ENCODE data around the gene MLKL.

The MLKL gene

DNA sequence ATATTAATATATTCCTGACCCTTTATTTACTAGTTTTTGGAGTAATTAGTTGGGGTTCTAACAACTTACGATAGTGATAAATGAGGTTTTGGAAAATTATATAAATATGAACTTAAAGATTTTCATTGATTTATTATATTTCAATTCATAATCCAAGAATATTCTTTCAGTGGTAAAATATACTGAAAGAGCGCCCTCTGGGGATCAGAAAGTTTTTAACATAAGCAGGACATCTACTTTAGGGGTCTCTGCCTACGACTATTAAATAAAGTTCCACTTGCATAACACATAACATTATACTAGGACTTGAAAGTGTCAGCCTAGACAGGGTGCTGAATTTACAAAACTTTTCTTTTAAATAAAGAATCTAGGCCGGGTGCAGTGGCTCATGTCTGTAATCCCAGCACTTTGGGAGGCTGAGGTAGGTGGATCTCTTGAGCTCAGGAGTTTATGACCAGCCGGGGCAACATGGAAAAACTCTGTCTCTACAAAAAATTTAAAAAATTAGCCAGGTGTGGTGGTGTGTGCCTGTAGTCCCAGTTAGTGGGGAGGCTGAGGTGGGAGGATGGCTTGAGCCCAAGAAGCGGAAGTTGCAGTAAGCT is 49.6 kb downstream of the MLKL start:
- DNase-seq (ENCODE audit: low spot score), result no peak

DNA sequence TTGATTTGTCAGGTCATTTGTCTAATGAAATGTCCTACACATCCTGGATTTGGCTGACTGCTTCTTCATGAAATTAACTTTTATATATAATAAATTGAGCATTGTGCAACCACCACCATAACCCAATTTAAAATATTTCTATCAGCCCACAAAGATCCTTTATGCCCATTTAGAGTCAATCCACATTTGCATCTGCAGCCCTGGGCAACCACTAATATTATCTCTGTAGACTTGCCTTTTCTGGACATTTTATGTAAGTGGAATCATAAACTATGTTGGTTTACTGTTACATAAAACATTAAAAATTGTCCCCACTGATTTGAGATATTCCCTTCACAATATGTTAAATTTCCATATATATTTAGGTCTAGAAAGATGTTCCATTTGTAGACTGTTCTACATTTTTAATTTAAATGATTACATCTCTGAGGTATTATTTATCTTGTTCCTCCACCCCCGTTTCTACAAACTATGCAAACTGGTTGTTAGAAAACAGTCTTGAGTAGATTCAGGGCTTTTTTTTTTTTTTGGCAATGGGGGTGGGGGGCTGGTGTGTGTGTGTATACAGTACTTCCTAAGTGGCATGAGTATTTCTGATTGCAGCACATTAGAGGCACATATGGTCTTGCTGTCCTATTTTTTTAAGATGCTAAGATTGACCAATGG is 50.7 kb downstream of the MLKL start:
- no peak for DNase-seq (ENCODE audit: low spot score)

DNA sequence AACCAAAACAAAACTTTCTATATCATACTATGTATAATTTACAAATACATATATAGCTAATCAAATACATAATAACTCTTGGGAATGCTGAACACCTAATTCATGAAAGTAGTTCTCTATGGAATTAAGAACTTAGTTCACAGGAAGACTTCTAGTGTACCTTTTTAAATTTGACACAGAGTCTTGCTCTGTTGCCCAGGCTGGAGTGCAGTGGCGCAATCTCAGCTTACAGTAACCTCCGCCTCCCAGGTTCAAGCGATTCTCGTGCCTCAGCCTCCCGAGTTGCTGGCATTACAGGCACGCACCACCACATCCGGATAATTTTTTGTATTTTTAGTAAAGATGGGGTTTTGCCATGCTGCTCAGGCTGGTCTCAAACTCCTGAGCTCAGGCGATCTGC is 58.7 kb downstream of the MLKL start:
- no peak for DNase-seq (ENCODE audit: low spot score)

DNA sequence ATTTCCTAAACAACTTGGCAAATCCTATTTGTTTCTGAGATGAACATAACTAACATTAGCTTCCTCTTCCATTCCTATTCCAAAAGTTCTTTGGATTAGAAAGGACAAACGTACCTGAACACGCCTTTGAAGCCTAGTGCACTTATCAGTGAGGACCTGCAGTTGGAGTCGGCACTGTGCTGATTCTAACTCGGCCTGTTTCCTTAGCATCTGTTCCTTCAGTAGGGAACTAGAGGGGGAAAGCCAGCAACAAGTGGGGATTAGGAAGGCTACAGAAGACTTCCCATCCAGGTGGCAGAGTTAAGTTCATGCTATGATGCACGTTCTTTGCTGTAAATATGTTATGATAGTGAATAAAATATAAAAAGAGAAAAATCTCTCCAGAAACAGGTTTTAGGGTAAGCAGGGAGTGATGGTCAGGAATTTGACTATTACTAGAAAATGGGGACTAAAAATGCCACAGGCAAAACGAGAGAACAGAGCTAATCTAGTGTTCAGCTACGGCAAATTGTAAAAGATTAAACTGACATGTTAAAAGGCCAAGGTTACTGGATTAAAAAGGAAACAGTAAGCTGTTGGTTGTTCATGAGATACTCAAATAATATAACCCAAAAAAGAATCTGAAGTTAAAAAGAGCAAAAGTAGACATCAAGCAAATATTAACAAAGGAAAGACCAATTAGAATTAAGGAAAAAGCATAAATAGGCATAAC is 62.8 kb downstream of the MLKL start:
- DNase-seq (ENCODE audit: low spot score), result no peak

DNA sequence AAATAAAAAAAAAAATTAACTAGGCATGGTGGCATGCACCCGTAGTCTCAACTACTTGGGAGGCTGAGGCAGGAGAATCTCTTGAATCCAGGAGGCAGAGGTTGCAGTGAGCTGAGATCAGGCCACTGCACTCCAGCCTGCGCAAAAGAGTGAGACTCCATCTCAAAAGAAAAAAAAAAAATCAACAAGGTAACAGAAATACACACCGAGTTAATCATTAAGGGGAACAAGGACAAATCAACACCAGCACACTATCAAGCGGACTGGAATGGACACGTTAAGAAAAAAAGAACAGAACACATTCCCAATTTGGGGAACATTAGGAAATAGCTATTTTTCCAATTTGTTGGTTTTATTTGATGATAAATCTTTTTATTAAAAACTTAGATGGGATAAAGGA is 65.4 kb downstream of the MLKL start:
- no peak for DNase-seq (ENCODE audit: low spot score)

DNA sequence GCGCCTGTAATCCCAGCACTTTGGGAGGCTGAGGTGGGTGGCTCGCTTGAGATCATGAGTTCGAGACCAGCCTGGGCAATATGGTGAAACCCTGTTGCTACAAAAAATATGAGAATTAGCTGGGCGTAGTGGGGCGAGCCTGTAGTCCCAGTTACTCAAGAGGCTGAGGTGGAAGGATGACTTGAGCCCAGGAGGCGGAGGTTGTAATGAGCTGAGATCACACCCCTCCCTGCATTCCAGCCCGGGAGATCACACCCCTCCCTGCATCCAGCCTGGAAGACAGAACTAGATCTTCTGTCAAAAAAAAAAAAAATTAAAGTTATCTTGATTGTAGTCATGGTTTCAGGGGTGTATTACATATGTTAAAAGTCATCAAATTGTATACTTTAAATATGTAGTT is 67.0 kb downstream of the MLKL start:
- DNase-seq (ENCODE audit: low spot score), result no peak

DNA sequence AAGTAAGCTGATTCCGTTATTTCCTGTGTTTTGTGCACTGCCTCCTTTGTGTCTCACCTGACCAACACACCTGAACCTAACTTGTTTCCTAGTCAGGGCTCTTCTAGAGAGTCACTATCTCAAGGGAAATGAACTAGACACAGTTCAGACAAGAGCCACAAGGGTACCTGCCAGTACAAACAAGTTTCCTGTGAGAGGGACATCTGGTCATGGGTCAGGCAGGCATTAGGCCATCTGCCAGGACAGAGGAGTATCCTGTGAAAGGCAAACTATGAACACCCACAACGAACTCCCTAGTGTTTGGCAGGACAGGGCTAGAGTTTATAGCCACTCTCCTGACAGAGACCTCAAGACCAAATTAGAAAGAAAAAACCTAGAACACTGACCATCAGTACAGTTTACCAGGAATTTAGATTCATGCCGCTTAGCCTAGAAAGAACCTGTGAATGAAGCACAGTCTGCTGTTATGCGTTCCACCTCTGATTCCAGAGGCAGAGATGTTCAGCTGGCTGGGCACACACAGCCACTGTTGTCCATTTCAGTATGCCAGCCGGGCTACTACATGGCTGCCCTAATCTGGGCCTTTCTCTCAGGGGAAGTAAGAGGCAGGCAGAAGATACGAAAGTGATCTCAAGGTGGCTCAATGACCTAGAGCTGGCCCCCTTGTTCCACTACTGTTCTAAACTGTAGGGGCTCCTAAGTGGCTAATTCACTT is 73.0 kb downstream of the MLKL start:
- DNase-seq (ENCODE audit: low spot score), result no peak

DNA sequence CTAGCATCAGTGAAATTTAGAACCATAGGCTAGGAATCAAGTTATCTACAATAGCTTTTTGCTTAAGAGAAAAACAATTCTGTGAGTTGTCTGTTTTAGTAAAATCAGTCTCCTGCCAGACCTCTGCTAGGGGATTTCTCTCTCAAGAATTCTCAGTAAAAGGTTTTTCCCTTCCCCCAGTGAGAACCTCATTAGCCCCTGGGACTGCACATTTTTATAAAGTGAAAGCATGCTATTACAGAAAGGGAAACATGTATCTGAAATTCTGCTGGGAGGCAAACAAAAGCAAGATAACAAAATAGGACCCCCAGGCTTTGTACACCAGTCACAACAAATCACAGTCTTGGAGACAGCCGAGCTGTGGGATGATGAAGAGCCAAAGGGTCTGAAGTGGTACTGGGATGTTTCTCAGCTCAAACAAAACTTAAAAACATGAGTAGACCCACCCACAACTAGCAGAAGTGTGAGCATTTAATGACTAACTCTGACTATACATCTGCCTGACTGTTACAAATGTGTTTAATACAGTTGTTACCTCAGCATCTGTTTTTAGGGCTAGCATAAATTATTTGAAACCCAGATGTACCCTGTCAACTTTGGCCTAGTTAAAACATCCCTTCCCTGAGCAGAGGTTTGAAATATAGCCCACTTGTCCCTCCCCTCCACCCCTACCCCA is 73.8 kb downstream of the MLKL start:
- no peak for DNase-seq (ENCODE audit: low spot score)

DNA sequence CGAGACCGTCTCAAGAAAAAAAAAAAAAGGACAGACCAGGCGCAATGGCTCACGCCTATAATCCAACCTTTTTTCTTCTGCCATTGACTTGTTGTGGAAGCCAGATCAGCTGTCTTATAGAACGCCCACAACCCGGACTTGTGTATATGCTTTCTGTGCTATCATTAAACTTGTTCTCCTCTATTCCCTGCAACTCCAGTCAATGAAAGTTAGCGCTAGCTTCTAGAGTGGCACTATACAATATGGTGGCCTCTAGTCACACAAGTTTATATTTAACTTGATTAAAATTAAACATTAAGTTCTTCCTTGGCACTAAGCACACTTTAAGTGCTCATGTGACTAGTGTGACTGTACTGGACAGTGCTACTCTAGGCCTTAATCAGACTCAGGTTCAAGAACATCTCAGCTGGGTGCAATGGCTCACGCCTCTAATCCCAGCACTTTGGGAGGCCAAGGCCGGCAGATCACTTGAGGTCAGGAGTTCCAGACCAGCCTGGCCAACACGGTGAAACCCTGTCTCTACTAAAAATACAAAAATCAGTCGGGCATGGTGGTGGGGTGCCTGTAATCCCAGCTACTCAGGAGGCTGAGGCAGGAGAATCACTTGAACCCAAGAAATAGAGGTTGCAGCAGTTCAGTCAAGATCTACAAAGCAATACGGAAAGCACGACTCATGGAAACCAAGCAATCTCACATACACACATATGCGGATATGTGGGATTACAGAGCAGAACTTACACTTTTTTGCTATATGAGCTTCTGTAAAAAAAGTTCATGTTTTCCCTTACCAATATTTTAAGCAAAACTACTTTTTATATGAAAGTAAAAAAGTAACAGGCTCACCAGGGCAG is 74.9 kb downstream of the MLKL start:
- no peak for DNase-seq (ENCODE audit: low spot score)

DNA sequence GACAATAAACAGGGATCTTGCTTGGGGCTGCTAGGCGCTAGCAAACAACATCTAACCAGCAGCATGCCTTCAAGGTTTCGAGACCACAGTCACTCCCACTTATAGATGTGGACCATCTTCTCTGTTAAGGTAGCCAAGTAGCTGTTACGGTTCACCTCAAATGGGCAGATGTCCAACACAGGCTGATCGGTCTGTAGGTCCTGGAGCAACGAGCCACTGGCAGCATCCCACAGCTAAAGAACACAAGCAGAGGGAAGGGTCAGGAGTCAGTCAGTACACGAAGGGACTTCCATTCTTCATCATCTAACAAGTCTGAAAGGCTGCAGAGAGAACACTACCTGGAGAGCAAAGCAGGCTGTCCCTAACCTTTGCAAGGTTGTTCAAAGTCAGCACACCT is 76.8 kb downstream of the MLKL start:
- DNase-seq (ENCODE audit: low spot score), result no peak

DNA sequence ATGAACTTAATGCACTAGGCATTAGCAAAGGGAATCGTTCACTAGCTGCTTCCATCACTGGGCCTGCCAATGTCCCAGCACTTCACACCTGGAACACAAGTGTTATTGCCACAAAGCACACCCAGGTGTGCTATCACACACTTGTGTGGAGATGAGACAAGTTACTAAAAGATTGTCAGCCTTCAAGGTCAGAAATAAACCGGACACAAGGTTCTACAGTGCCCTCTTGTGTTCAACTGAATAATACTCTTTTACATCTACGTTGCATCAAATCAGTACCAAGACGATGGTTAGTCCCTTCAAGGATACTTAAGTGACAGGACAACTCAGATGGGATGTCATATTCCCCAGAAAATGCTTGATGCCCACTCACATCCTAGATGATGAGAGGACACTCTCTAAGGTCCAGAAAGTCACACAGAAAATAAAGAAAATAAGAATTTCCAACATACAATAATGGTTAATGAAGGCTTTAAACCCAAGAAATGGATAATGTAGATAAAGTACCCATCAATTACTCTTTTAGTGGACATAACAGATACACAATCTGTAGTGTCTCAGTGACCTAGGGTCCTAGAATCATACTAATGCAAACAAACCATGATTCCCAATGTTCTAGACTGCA is 77.3 kb downstream of the MLKL start:
- DNase-seq (ENCODE audit: low spot score), result peak; percentile 68

DNA sequence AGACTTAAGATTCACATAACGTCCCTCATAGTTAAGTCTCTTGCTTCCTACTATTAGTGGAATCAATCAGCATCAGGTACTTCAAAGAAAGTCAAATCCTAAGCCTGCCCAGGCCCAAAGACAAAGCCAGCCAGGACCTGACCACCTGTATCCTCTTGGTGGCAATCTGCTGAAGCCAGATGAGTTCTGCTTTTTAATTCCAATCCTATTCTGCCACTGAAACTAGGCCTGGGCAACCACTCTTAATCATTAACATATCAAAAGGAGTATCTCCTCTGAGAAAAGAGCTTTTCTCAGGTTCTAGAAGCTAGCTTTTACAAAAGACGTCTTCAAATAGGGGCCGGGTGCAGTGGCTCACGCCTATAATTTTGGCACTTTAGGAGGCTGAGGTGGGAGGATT is 78.7 kb downstream of the MLKL start:
- DNase-seq (ENCODE audit: low spot score), result no peak
